GM19328 (cell line): ENCODE measurements around the gene CRYGS.
"Not testable (repeated sequence)": the region's sequence is repeated elsewhere in the genome, so short reads cannot be mapped to it uniquely, and the experiment has no call there.

Source experiments
- ATAC-seq: cut with Tn5 transposase; IDR thresholded peaks from one replicate; pipeline ENCODE4 v1.9.1; 2021; ENCODE audit warnings: mild to moderate bottlenecking, moderate library complexity; ENCODE audit not compliant: unreplicated experiment

The CRYGS gene

GRCh38 chr3:186544281-186544680 lies at the start of gene CRYGS:
Gene CRYGS, minus strand, starts transcription at chr3:186544380. Its CDS starts 54 bp downstream, at chr3:186544326.
- ATAC-seq, result no peak

DNA sequence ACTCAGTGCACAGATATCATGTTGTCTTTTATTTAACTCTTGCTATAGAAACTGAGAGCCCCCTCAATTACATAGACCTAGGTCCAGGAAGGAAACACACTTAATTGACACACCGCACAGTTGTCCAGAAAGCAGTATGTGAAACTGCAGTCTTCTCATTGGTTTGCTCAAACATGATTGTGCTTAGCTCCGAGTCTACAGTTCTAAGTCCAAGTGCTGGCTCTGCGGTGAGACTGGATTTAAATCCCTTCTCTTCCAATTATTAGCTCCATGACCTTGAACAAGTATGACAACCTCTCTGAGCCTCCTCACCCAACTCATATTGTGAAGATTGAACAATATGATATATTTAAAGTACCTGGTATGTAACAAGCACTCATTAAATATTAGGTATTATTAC lies 49.7 kb upstream of the CRYGS start:
- ATAC-seq, result no peak

- ATAC-seq, result no peak
Observed at GRCh38 chr3:186592682-186593081, 48.5 kb upstream of the CRYGS start.

DNA sequence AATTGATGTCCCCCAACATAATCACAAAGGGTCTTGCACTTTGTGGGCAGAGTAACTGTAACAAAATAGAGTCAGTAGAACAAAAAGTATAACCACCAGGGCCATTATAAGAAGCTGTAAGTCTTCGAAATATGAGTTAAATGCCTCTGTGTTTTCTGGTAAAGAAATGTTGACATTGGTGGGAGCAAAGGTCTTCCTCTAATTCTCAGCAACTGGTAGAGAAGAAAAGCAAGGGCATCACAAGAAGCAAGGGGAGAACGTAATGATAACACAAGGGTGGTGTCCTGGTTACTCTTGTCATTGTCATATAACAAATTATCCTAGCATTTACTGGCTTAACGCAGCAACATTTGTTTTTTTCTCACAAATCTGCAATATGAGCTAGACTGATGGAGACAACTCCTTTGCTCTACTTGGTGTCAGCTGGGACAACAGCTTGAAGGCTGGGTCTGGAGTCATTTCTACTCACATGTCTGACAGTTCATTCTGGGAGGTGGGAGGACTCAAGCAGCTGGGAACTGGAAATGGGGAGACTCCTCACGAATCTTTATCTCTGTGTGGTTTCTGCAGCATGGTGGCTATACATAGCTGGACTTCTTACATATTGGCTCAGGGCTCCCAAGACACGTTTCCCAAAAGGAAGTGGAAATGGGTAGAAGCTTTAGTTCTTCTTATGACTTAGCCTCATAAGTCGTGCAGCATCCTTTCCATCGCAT lies 46.6 kb upstream of the CRYGS start:
- ATAC-seq, result no peak

DNA sequence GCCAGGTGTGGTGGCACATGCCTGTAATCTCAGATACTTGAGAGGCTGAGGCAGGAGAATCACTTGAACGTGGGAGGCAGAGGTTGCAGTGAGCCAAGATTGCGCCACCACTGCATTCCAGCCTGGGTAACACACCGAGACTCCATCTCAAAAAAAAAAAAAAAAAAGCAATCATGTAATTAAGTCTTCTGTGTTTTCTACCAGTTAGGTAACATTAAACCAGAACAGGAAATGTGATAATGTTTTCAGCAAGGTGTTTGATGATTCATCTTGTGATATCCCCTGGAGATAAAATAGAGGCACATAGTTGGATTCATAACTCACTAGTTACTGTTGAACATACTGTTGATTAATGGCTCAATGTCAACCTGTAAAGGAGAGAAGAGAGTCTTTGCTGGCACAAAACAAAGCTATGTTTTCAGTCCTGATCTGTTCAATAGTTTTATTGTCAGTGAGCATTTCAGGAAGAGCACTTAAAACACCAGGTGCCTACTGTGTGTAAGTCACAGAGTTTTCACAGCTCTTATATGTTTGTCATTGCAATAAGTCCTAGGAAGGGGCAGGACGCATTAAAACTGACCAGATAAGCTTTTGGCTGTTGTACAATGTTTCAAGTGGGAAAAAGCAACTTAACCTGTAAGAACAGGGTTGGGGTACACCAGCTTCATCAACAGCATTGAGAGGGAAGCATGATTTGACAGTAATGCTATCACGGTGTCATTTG lies 45.8 kb upstream of the CRYGS start:
- no peak for ATAC-seq

- ATAC-seq, result no peak
Observed at GRCh38 chr3:186589121-186589520, 44.9 kb upstream of the CRYGS start.

DNA sequence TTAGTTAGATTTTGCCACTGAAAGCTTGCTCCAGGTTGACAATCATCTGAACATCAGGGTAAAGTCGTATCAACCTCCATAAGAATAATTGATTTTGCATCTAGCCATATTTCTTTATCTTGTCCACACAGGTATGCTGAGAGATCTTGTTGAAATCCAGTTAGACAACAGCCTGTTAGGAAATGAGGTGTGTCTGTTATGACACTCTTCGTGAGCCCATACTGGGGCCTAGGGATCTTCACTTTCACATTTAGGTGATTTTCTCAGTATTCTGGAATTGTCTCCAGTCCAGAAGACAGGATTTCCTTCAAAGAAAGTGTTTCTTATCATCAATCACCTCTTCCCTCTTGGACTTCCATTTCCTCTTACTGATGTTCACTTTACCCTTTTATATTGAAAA lies 44.5 kb upstream of the CRYGS start:
- ATAC-seq, result no peak

- no peak for ATAC-seq
Observed at GRCh38 chr3:186587183-186587582, 43.0 kb upstream of the CRYGS start.

GRCh38 chr3:186586245-186586644 lies 42.1 kb upstream of the CRYGS start:
- not testable (repeated sequence) for ATAC-seq

DNA sequence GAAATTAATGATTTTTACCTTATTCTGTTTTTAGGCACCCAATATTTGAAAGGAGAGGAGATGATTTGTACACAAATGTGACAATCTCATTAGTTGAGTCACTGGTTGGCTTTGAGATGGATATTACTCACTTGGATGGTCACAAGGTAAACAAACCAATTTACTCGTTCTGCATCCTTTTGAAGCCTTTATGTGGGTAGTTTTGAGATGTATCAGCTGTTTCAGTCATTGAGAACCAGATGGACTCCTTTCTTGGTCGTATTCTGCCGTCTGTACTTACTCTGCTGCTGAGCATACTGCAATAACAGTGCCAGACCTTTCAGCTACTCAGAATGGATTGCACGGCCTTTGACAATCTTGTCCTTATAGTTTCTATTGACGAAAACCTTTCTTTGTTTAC lies 39.7 kb upstream of the CRYGS start:
- ATAC-seq, result no peak

GRCh38 chr3:186582541-186582940 lies 38.4 kb upstream of the CRYGS start:
- ATAC-seq, result no peak

- no peak for ATAC-seq
Observed at GRCh38 chr3:186580785-186581184, 36.6 kb upstream of the CRYGS start.

DNA sequence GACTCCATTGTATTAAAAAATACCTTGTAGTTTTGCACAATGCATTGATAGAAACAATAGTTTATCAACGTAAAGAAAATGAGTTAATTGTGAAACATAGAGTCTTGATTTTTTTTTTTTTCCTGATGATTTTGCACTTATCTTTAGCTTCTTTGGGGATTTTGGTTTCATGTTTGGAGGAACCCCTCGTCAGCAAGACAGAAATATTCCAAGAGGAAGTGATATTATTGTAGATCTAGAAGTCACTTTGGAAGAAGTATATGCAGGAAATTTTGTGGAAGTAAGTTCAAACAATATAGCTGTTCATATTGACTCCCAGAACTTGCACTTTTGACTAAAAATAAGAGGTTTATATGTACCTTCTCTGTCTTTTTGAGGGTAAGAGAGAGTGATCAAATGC lies 33.3 kb upstream of the CRYGS start:
- ATAC-seq, result no peak

DNA sequence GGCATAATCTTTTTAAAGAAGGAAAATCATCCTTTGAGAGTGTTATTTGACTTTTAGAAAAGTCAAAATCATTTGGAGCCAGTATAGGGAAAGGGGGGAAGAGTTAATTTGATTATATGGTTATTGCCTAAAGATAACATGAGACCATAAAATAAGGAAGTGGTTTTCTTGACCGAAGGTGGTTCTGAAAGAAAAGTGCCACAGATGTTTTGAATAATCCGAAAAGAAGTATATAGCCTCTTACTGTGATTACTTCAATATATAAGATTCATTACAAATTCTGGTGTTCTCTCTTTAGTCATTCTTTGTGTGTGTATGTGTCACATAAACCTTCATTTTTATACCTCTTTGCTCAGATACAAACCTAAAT lies 27.4 kb upstream of the CRYGS start:
- ATAC-seq, result no peak

DNA sequence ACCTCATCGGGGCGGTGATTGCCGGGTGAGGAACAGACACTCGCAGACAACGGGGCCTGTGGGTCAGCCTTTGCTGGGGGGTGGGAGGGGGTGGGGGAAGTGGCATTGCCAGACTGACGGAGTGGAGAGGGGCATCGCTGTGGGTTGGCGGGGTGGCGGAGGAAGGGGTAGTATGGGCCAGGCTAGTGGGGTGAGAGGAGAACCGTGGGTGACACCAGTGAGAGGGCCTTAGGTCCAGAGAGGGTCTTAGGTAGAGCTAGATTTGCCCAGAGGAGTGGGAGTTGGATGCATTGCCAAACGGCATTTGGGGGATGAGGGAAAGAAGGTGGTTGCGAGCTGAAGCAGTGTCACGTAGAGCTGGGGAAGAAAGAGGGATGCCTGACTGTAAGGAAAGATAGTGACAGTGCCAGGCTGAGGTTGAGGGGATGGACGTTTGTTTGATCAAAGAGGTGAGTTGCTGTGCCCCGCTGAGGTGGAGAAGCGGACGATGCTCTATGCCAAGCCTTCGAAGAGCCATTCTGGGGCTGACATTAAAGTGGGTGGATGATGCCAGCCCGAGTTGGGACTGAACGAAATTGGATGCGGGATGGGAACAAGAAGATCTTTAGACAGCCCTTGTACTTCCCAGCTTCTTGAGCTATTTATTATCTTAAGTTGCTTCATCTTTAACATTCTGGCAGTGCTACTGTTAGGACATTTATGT lies 26.9 kb upstream of the CRYGS start:
- no peak for ATAC-seq

- peak; percentile 78 for ATAC-seq
Observed at GRCh38 chr3:186570096-186570940, 26.1 kb upstream of the CRYGS start, which contains the start of gene DNAJB11. Gene DNAJB11, plus strand, starts transcription at chr3:186570720. Its CDS starts 178 bp downstream, at chr3:186570898.

GRCh38 chr3:186569779-186570095 lies 25.6 kb upstream of the CRYGS start:
- no peak for ATAC-seq

DNA sequence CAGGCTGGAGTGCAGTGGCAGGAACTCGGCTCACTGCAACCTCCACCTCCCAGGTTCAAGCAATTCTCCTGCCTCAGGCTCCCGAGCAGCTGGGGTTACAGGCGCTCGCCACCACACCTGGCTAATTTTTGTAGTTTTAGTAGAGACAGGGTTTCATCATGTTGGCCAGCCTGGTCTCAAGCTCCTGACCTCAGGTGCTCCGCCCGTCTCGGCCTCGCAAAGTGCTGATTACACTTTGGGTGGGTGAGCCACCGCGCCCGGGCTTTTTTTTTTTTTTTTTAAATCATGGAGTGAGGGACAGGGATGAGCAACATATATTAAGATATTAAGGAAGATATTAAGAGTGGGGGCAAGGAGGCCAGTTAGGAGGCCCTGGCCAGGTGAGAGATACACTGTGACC lies 25.2 kb upstream of the CRYGS start:
- not testable (repeated sequence) for ATAC-seq

DNA sequence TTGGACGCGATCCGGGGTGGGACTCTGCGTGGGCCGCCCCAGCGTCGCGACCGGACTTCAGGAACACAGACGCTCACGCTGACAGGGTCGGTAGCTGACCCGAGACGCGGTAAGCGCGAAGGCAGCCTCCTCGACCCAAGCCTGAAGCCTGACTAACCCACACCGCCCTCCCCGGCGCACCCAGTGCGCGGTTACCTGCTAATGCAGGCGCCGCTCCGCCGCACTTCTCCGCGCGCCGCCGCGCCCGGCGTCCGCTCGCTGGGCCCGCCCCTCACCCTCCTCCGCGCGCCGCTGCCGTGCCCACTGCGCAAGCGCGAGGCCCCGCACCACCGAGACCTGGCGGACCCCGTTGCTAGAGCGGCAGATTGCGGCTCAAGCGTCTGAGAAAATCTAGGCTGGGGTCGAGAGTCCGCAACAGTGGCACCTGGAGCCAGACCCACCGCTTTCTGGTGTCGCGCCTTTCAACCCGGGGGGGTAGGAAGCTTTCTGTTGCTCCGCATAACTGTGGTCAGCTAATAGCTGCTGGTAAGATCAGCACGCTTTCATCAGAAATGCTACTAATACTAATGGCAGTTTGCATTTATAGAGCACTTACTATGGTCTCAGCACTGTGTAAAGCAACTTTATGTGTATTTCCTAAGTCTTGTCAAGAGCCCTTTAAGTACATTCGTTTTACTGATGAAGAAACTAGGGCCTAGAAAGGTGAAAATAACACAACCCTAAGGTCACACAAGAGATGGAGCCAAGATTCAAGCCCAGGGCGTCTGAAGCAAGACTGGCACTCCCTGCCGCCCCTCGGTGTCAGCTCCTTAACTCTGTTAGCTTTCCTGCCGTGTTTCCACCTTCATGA lies 23.1 kb upstream of the CRYGS start, which contains the start of gene TBCCD1:
Gene TBCCD1, minus strand, starts transcription at position 268 of the 850 bp plus-strand sequence. CDS start 3,010 bp downstream, outside the sequence.
- peak; percentile 40 for ATAC-seq

- no peak for ATAC-seq
Observed at GRCh38 chr3:186566772-186567071, 22.5 kb upstream of the CRYGS start.
